Astrocyte (in vitro differentiated cells and primary cell): ENCODE measurements around the gene FREM3.

Experiments
- CTCF ChIP-seq: IDR thresholded peaks from 2 replicates; pipeline ENCODE4 v1.5.1; 2011; ENCODE audit warnings: low read depth, mild to moderate bottlenecking, inconsistent platforms, low read length, moderate library complexity; ENCODE audit not compliant: insufficient read depth
- EZH2 ChIP-seq: IDR thresholded peaks from 2 replicates; pipeline ENCODE4 v1.6.1; 2012; ENCODE audit warnings: mild to moderate bottlenecking, low read length, inconsistent platforms; ENCODE audit not compliant: insufficient read depth

- no peak for TF ChIP-seq CTCF
- TF ChIP-seq EZH2 = no peak
These were observed 125.1 kb downstream of the FREM3 start for GRCh38 chr4:143575331-143575730.
